ENCODE results near the gene OR6Q1.

- TF ChIP-seq KDM1A (IDR thresholded peaks at IDR 0.05), result no peak
- TF ChIP-seq POLR2A (conservative IDR thresholded peaks at IDR 0.05), result no peak
- TF ChIP-seq CSDE1 (IDR thresholded peaks at IDR 0.05), result no peak
- TF ChIP-seq, protein P1, sequence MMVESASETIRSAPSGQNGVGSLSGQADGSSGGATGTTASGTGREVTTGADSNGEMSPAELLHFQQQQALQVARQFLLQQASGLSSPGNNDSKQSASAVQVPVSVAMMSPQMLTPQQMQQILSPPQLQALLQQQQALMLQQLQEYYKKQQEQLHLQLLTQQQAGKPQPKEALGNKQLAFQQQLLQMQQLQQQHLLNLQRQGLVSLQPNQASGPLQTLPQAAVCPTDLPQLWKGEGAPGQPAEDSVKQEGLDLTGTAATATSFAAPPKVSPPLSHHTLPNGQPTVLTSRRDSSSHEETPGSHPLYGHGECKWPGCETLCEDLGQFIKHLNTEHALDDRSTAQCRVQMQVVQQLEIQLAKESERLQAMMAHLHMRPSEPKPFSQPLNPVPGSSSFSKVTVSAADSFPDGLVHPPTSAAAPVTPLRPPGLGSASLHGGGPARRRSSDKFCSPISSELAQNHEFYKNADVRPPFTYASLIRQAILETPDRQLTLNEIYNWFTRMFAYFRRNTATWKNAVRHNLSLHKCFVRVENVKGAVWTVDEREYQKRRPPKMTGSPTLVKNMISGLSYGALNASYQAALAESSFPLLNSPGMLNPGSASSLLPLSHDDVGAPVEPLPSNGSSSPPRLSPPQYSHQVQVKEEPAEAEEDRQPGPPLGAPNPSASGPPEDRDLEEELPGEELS (CRISPR knock-in tag; IDR thresholded peaks at IDR 0.05; ENCODE audit: borderline replicate concordance), result no peak
- no peak for TF ChIP-seq SAFB2 (IDR thresholded peaks at IDR 0.05; ENCODE audit: borderline replicate concordance, low read depth, low read length, severe bottlenecking)
- no peak for TF ChIP-seq RCOR1 (IDR thresholded peaks at IDR 0.05; ENCODE audit: borderline replicate concordance in 1 of 2, low read depth in 2 of 2, low read length in 2 of 2)
- TF ChIP-seq NFATC3 (IDR thresholded peaks at IDR 0.05), result no peak
- no peak for TF ChIP-seq XRCC5 (IDR thresholded peaks at IDR 0.05; ENCODE audit: low read depth, low read length)
- TF ChIP-seq HLTF (IDR thresholded peaks at IDR 0.05), result no peak
- TF ChIP-seq PHF8 (IDR thresholded peaks at IDR 0.05; ENCODE audit: borderline replicate concordance, low read length), result no peak
- TF ChIP-seq, protein P2, sequence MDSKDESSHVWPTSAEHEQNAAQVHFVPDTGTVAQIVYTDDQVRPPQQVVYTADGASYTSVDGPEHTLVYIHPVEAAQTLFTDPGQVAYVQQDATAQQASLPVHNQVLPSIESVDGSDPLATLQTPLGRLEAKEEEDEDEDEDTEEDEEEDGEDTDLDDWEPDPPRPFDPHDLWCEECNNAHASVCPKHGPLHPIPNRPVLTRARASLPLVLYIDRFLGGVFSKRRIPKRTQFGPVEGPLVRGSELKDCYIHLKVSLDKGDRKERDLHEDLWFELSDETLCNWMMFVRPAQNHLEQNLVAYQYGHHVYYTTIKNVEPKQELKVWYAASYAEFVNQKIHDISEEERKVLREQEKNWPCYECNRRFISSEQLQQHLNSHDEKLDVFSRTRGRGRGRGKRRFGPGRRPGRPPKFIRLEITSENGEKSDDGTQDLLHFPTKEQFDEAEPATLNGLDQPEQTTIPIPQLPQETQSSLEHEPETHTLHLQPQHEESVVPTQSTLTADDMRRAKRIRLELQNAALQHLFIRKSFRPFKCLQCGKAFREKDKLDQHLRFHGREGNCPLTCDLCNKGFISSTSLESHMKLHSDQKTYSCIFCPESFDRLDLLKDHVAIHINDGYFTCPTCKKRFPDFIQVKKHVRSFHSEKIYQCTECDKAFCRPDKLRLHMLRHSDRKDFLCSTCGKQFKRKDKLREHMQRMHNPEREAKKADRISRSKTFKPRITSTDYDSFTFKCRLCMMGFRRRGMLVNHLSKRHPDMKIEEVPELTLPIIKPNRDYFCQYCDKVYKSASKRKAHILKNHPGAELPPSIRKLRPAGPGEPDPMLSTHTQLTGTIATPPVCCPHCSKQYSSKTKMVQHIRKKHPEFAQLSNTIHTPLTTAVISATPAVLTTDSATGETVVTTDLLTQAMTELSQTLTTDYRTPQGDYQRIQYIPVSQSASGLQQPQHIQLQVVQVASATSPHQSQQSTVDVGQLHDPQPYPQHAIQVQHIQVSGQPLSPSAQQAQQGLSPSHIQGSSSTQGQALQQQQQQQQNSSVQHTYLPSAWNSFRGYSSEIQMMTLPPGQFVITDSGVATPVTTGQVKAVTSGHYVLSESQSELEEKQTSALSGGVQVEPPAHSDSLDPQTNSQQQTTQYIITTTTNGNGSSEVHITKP (IDR thresholded peaks at IDR 0.05; ENCODE audit: partially characterized antibody), result no peak
- TF ChIP-seq BRCA1 (IDR thresholded peaks at IDR 0.05), result no peak
- TF ChIP-seq BRCA1 (CRISPR knock-in tag; IDR thresholded peaks at IDR 0.05), result no peak
These were observed at the start of gene OR6Q1 for GRCh38 chr11:58030653-58031052.

All from K562 (cell line).